HG02623 (cell line): Measurements from ENCODE around the gene SLC37A4.
"Not testable (repeated sequence)": the region's sequence is repeated elsewhere in the genome, so short reads cannot be mapped to it uniquely, and the experiment has no call there.

Source experiments
- ATAC-seq: cut with Tn5 transposase; IDR thresholded peaks from one replicate; pipeline ENCODE4 v1.9.1; 2021; ENCODE audit warnings: moderate library complexity; ENCODE audit not compliant: unreplicated experiment

SLC37A4 gene

DNA sequence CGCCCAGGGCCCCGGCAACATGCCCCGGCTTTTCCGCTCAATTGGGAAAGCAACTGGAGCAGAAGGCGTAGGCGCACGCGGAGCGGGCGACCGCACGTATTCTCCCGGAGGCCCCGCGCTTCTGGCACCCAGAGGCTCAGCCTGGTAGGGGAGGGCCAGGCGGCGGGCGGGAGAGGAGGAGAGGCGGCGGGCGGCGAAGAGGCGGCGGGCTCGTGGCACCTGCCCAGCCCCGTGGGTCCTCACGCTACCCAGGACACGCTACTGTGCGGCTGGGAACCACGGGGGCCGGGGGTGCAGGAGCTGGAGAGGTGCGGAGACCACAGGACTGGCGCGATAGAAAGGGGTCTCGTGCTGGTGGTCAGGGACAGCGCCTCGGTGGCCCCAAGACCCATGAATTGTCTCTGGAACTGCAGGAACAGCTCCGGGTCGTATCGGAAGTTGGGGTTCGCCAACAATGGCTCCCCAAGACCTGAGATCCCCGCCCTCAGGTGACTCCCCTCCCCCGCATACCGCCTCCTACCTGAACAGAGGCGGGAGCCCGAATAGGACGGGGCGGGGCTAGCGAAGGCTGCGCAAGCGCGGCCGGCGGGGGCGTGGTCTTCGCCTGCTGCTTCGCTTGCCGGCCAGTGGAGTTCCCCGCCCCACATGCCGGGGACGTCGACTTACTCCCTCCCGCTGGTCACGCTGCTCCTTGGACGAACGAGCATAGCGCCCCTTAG is at the start of gene SLC37A4:
TSS of gene SLC37A4 (minus strand) at position 549 of the 719 bp plus-strand sequence.
- ATAC-seq: peak; percentile 86

- ATAC-seq: no peak
Measured at GRCh38 chr11:119078675-119079420, 48.2 kb upstream of the SLC37A4 start.

GRCh38 chr11:119077839-119078238 is 47.2 kb upstream of the SLC37A4 start:
- no peak for ATAC-seq

DNA sequence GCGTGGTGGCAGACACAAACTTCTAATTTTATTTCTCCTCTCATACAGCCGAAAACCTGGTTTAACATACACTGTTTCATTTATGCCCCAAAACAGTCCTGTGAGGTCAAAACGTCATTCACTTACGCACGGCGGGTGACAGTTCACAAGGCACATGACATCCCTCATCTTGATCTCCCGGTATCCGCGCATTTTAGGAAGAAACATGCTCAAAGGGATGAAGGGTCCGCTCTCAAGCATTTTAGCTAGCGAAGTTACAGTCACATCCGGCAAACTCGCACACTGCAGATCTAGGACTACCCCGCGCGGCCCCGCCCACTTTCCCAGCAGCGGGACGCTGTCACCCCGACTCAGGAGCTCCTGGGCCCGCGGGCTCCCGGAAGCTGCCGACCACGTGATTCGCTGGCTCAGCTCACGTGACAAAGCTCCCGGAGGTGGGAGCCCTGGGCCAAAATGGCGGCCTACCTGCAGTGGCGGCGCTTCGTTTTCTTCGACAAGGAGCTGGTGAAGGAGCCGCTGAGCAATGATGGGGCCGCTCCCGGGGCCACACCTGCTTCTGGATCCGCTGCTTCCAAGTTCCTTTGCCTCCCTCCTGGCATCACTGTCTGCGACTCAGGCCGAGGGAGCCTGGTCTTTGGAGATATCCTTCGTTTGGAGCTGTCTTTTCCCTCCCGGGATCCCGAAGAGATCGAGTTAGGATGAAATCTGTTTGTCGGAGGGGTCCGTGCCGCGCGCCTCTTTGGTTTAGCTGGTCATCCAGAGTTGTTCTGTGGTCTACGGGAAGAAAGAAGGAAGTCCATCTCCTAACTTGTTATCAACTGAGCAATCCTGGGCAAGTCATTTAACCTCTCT is 36.9 kb upstream of the SLC37A4 start, which contains the start of gene VPS11:
TSS of gene VPS11 (plus strand) at position 448 of the 852 bp plus-strand sequence. CDS start at position 454, 6 bp downstream.
- ATAC-seq: peak; percentile 95

- no peak for ATAC-seq
Measured at GRCh38 chr11:119065369-119065768, 34.7 kb upstream of the SLC37A4 start.

- ATAC-seq: no peak
Measured at GRCh38 chr11:119062779-119063178, 32.1 kb upstream of the SLC37A4 start.

- ATAC-seq: no peak
Measured at GRCh38 chr11:119061256-119061655, 30.6 kb upstream of the SLC37A4 start.

- not testable (repeated sequence) for ATAC-seq
Measured at GRCh38 chr11:119059128-119059527, 28.5 kb upstream of the SLC37A4 start.

DNA sequence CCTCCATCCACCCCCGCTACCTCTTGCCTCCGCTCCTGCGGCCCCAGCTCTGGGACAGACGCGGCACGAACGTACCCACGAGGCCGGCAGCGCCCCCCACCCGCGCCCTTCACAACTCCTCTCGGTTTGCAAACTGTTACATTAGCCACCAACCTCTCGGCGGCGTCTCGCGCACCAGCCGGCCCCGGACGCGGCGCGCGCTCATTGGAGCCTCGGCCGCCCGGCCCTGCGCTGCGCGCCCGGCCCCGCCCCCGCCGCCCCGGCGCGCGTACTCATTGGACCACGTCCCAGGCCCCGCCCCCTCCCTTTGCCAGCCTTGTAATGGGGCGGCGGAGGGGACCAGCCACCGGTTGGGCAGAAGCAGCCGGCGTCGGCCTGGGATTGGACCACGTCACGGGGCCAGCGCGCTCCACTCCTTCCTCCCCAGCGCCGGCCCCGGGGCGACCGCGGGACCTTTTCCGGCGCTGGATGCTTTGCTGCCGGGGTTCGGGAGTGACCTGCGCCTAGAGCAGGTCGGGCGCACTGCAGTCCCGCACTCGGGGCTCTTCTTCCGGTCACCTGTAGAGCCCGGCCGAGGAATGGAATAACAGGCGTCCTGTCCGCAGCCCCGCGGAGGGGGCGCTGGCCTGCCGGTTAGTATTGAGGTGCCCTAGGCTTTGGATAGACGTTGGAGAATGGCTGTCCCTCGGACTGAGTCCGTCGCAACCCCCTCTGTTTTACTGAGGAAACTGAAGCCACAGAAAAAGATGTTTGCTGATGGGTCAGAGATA is 26.5 kb upstream of the SLC37A4 start, which contains the start of gene HYOU1:
TSS of gene HYOU1 (minus strand) at position 206 of the 770 bp plus-strand sequence. CDS start 1,045 bp downstream, outside the sequence.
- ATAC-seq: peak; percentile 87

GRCh38 chr11:119056421-119056999 is 25.8 kb upstream of the SLC37A4 start:
- ATAC-seq: no peak

DNA sequence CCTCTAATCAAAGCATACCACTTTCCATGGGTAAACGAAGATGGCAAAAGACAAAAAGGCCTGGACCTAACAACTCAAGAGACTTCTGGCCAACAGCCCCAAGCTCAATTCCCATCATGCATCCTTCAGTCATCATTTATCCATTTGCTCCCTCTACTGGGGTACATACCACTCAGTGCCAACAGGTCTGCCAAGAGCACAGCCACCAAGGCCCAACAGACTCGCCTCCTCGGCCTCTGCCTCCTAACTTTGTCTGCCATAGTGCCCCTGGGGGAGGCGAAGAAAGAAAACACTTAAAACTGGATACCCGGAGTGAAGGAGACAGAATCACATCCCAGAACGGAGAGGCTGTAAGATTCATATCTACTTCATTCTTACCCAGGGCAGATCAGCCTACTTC is 25.2 kb upstream of the SLC37A4 start:
- ATAC-seq: no peak

GRCh38 chr11:119054418-119054817 is 23.7 kb upstream of the SLC37A4 start:
- no peak for ATAC-seq

DNA sequence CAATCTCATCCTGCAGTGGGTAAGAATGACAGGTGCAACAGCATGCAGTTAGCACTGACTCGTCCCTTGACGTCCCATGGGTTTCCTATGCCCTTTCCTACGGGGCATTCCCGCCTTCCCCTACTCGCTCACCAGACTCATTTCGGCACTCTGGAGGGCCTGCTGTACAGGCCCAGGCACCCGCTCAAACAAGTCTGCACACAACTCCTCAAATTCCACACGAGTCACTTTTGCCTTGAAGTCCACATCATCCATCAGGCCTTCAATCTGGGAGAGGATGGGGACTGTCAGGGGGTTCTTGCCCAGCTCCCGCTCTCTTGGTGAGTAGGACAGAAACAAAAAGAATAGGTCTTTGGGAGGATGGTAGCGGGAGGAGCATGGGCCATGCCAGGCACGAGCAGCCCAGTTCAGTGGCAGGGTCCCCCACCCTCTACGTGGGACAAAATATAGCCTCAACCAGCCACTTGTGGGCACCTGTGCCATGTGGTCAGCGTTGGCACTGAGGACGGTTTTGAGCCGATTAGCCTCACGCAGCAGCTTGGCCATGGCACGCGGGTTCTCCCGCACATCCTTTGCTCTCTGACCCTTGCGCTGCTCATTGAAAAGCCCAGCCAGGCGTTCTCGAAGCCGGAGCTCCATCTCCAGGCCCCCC is 21.6 kb upstream of the SLC37A4 start:
- no peak for ATAC-seq

- ATAC-seq: peak; percentile 38
Measured at GRCh38 chr11:119051440-119052162, 20.9 kb upstream of the SLC37A4 start.

DNA sequence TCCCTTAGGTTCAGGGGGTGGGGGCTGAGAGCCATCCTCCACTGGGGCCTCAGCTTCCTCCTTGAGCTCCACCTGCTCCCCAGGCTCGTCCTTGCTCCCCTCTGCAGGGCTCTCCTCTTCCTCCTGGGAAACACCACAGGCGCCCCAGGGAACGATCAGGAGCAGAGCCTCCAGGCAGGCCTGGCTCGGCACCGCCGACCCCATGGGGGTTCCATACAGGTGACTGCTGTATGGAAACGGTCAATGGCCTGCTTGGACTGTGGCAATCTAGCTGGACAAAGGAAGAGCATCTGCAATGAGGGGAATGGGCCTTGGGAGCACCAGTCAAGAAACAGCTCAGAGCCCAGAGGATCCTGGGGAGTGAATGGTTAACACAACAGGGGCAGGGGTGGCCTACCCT is 18.4 kb upstream of the SLC37A4 start:
- no peak for ATAC-seq

DNA sequence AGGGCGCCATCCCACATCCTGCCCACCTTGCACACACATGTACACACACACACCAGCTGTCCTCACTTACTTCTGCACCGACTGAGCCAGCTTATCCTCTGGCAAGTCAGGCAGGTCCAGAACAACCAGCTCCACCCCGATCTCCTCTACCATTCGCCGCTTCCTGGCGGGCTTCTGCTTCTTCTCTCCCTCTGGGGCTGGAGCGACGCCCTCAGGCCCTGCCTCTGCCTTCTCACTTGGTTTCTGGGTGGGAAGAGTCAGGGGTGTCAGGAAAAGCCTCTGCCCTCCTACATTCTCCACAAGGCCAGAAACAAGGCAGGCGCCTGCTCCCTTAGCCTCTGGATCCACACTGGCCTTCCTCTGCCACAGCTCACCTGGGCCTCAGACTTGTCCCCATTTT is 18.0 kb upstream of the SLC37A4 start:
- ATAC-seq: no peak

- no peak for ATAC-seq
Measured at GRCh38 chr11:119047205-119047604, 16.5 kb upstream of the SLC37A4 start.

DNA sequence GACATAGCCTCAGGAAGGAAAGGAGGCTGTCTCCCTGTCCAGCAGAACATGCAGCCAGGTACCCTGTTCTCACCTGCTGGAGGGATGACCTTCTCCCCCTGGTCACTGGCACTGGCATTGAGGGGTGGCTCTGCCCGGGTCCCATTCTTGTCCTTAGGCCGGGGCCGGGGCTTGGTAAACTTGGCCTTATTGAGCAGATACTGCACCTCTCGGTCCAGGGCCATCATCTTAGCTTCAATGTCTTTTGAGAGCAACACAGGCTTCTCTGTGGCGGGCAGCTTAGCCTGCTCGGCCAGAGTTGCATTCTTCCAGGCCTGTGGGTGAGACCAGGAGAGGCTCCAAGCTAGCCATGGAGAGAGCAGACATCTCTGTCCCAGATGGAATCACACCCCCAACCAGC is 15.8 kb upstream of the SLC37A4 start:
- ATAC-seq: no peak

DNA sequence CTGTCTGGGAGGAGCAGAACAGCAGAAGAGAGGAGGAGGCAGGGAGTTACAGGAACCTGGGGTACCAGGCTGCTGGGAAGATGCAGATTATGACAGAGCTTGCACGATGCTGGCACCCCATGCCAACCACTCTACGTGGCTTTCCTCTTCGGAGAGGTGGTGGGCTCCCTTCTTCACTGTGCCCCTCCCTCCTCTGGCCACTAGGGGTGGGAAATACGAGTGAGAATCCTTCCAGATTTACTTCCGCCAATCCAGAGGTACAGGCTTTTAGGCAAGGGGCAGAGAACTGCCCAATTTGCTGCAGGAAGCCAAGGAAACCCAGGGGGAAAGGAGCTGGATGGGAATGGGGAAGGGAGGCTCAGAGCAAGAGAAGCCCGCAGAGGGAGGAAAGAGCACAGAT is 14.0 kb upstream of the SLC37A4 start:
- no peak for ATAC-seq
